Ovary (tissue), 3 donors: Measurements from ENCODE around the gene DPEP2.

Experiments used
- POLR2A ChIP-seq: fragments of 450-650 bp; IDR thresholded peaks from one replicate; pipeline ENCODE4 v1.6.1; 2017; ENCODE audit warnings: antibody characterized with exemption, mild to moderate bottlenecking, moderate library complexity
- TF ChIP-seq, protein P1 (sequence below), 3 donors: fragments of 450-650 bp in 2 of 3; fragments of 200-600 bp in 1 of 3; IDR thresholded peaks; one replicate each; pipeline versions ENCODE4 v1.5.1 to v1.8.0; 2016 to 2022; ENCODE audit warnings: antibody characterized with exemption in 3 of 3, mild to moderate bottlenecking in 1 of 3
- donor health status: DM: no; HTN: no; CAD: no.

DNA sequence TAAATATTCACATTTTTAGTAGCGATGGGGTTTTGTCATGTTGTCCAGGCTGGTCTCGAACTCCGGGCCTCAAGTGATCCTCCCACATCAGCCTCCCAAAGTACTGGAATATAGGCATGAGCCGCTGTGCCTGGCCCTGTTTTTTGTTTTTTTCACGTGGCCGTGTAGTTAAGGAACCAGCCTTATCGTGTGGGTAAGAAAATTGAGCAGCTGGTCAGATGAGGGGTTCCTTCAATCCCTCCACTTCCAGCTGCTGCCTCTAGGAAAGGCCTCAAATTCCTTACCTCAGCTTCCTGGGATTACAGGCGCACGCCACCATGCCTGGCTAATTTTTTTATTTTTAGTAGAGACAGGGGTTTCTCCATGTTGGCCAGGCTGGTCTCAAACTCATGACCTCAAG lies 5.9 kb upstream of the DPEP2 start:
- TF ChIP-seq, protein P1, sequence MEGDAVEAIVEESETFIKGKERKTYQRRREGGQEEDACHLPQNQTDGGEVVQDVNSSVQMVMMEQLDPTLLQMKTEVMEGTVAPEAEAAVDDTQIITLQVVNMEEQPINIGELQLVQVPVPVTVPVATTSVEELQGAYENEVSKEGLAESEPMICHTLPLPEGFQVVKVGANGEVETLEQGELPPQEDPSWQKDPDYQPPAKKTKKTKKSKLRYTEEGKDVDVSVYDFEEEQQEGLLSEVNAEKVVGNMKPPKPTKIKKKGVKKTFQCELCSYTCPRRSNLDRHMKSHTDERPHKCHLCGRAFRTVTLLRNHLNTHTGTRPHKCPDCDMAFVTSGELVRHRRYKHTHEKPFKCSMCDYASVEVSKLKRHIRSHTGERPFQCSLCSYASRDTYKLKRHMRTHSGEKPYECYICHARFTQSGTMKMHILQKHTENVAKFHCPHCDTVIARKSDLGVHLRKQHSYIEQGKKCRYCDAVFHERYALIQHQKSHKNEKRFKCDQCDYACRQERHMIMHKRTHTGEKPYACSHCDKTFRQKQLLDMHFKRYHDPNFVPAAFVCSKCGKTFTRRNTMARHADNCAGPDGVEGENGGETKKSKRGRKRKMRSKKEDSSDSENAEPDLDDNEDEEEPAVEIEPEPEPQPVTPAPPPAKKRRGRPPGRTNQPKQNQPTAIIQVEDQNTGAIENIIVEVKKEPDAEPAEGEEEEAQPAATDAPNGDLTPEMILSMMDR (IDR thresholded peaks at IDR 0.05) = no peak
- no peak for TF ChIP-seq POLR2A
